Neutrophil (primary cell): ENCODE measurements around the gene TMUB1.

Source experiments
- H3K27ac ChIP-seq: fragments of 200-600 bp; sonication (generic); 2 replicates; pipeline ENCODE4 v1.5.1; 2016; ENCODE audit warnings: mild to moderate bottlenecking, moderate library complexity
- H3K27me3 ChIP-seq: fragments of 200-600 bp; sonication (generic); 2 replicates; pipeline ENCODE4 v1.6.0; 2016; ENCODE audit warnings: mild to moderate bottlenecking
- H3K36me3 ChIP-seq: fragments of 200-600 bp; sonication (generic); 2 replicates; pipeline ENCODE4 v1.5.1; 2017
- H3K4me1 ChIP-seq, 2 experiments: fragments of 200-600 bp in 1 of 2; sonication (generic) in 1 of 2; 1 replicate in 1 of 2; 2 replicates in 1 of 2; pipeline versions ENCODE4 v1.5.1 to v1.6.1; 2013 to 2016; ENCODE audit warnings: low read depth in 1 of 2, low read length in 1 of 2, mild to moderate bottlenecking in 1 of 2, moderate library complexity in 1 of 2; ENCODE audit not compliant: control insufficient read depth in 1 of 2, insufficient read depth in 1 of 2
- H3K4me3 ChIP-seq, 2 experiments: fragments of 200-600 bp in 1 of 2; sonication (generic) in 1 of 2; 1 replicate in 1 of 2; 2 replicates in 1 of 2; pipeline ENCODE4 v1.5.1; 2013 to 2016; ENCODE audit warnings: low read depth in 1 of 2, low read length in 1 of 2, mild to moderate bottlenecking in 1 of 2, moderate library complexity in 1 of 2
- H3K9me3 ChIP-seq: fragments of 200-600 bp; sonication (generic); 2 replicates; pipeline ENCODE4 v1.5.1; 2016
- TF ChIP-seq, protein P1 (sequence below): fragments of 200-600 bp; sonication (generic); IDR thresholded peaks from 2 replicates; pipeline ENCODE4 v1.5.1; 2016; ENCODE audit warnings: antibody characterized with exemption

TMUB1 gene

DNA sequence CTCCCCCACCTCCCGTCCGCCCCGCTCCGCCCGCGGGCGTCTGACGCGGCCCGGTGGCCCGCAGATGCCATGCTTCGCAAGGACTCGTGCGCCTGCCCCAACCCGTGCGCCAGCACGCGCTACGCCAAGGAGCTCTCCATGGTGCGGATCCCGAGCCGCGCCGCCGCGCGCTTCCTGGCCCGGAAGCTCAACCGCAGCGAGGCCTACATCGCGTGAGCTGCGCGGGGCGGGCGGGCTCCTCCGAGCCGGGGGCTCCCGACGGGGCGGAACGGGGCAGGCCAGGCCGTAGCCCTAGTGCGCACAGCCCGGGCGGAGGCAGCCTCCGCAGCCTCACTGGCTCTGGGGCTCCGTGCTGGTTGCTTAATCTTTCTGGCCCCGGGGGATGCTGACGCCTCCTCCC, 32.2 kb downstream of the TMUB1 start:
- Histone ChIP-seq H3K4me3 (no peak overlapping the region), H3K4me1 (peaks cover 15 to 20% of the 10 kb centered on the region in 2 experiments), H3K9me3 (no peaks in the 10 kb centered on the region), H3K36me3 (peaks cover under 1% of the 10 kb centered on the region), H3K27me3 (peaks cover 32% of the 10 kb centered on the region), H3K27ac (no peak overlapping the region)
- TF ChIP-seq, protein P1, sequence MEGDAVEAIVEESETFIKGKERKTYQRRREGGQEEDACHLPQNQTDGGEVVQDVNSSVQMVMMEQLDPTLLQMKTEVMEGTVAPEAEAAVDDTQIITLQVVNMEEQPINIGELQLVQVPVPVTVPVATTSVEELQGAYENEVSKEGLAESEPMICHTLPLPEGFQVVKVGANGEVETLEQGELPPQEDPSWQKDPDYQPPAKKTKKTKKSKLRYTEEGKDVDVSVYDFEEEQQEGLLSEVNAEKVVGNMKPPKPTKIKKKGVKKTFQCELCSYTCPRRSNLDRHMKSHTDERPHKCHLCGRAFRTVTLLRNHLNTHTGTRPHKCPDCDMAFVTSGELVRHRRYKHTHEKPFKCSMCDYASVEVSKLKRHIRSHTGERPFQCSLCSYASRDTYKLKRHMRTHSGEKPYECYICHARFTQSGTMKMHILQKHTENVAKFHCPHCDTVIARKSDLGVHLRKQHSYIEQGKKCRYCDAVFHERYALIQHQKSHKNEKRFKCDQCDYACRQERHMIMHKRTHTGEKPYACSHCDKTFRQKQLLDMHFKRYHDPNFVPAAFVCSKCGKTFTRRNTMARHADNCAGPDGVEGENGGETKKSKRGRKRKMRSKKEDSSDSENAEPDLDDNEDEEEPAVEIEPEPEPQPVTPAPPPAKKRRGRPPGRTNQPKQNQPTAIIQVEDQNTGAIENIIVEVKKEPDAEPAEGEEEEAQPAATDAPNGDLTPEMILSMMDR: no peak

DNA sequence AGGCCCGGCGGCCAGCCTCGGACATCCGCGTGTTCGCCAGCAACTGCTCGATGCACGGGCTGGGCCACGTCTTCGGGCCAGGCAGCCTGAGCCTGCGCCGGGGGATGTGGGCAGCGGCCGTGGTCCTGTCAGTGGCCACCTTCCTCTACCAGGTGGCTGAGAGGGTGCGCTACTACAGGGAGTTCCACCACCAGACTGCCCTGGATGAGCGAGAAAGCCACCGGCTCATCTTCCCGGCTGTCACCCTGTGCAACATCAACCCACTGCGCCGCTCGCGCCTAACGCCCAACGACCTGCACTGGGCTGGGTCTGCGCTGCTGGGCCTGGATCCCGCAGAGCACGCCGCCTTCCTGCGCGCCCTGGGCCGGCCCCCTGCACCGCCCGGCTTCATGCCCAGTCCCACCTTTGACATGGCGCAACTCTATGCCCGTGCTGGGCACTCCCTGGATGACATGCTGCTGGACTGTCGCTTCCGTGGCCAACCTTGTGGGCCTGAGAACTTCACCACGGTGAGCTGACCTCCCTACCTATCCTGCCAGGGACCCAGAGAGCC, 34.3 kb downstream of the TMUB1 start:
- Histone ChIP-seq H3K4me1 (peaks cover 15 to 20% of the 10 kb centered on the region in 2 experiments), H3K27ac (no peak overlapping the region), H3K9me3 (no peaks in the 10 kb centered on the region), H3K36me3 (peaks cover 13% of the 10 kb centered on the region), H3K4me3 (no peak overlapping the region), H3K27me3 (peaks cover 32% of the 10 kb centered on the region)
- TF ChIP-seq, protein P1: no peak

DNA sequence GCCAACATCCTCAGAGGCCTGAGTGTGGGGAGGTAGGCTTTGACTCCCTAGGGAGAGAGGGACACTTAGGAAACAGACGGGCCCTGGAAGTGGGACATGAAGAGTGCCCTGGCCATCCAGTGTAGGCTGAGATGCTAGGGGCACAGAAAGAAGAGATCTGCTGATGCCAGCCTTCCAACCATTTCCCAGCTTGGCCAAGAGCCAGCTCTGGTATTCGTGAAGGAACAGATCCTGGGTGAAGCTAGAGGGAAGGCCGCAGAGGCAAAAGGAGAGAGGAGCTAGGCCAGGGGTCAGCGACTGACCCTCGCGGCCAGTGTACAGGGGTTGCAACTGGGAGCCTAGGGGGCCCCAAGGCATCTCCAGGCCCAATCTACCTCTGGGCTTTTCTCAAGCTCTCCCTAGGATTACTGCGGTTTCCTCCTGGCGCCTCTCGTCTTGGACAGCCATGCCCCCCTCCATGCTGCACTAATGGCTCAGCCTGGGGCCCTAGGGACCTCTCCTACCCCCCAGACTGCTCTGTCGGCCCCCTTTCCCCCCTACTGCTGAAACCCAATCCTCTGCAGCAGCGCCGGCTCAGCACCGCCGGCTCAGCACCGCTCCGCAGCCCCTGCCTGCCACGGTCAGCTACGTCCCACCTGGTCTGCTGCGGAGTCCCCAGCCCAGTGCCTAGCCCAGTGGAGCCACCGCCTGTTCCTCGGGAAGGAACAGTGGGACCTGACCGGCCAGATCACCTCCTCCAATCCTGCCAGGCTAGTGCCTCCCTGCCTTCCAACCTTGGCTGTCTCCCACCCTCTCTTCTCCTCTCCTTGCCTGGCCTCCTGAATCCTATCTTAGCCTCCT, 35.1 kb downstream of the TMUB1 start, which contains the start of gene ASIC3:
TSS of gene ASIC3 (plus strand) at position 556 of the 840 bp plus-strand sequence. CDS start 355 bp downstream, outside the sequence.
- peaks cover 32% of the 10 kb centered on the region for H3K27me3 ChIP-seq
- TF ChIP-seq, protein P1: no peak
- H3K36me3 ChIP-seq: peaks cover 13% of the 10 kb centered on the region
- H3K27ac ChIP-seq: no peak within 1 kb of the TSS
- no peak within 1 kb of the TSS for H3K4me3 ChIP-seq
- no peaks in the 10 kb centered on the region for H3K9me3 ChIP-seq
- H3K4me1 ChIP-seq: peaks cover 9 to 12% of the 10 kb centered on the region in 2 experiments

DNA sequence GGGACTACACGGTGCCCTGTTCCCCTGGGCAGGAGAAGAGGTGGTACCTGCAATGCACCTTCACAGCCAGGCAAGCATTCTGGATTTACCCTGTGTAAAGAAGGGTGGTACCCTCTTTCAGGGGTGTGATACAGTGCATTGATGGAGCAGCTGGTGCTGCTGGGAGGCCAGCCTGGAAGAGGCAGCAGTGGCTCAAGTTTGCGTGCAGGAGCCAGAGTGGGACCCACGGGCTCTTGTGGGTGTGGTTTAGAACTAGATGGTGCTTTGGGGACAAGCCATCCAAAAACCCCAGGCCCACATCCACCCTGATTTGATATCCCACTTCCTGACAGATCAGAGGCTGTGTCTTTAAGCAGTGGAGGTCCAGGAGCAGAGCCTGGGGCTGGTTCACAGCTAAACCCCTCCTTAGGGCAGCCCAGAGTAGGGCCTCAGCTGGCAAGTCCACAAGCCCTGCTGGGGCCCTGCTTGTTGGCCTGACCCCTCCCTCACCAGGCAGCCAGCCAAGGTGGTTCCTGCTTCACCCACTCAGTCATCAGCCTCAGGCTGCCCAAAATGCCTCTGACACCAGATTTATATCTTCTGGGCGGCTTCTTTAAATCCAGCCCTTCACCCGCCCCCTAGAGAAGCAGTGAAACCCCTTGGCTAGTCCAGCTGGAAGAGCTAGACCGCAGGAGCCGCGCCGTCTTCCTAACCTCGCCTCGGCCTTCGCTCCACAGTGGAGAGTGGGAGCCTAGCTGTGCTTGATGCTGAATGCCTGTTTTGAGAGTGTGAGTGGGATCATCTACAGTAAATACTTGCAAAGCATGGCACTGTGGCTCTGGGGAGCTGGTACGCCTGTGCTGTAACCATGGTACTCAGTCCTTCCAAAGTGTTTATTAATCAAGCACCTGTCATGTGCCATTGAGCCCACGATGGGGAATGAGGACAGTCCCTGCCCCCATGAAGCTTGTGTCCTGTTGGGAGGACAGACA, 36.4 kb downstream of the TMUB1 start:
- H3K9me3 ChIP-seq: no peaks in the 10 kb centered on the region
- TF ChIP-seq, protein P1: no peak
- peaks cover 32% of the 10 kb centered on the region for H3K27me3 ChIP-seq
- H3K4me1 ChIP-seq: peaks cover 5 to 6% of the 10 kb centered on the region in 2 experiments
- H3K4me3 ChIP-seq: no peak overlapping the region
- no peak overlapping the region for H3K27ac ChIP-seq
- peaks cover 18% of the 10 kb centered on the region for H3K36me3 ChIP-seq

DNA sequence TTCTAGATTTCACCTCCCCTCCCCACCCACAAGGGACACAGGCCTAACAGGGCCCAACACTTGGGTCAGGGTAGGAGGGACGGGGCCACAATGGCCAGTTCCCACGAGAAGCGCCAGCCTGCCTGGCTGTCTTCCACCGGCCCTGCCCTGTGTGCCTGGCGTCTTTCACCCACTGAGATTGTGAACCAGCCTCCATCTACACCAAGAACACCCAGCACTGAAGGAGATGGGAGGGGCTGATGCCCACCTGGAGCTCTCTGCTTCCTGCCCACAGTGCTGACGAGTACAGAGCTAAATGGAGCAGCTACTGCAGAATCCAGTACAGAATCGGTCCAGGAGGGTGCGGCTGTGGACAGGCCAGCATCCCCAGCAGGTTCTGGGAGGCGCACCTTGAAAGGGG, 37.3 kb downstream of the TMUB1 start:
- Histone ChIP-seq H3K4me1 (peaks cover 2 to 3% of the 10 kb centered on the region in 2 experiments), H3K27ac (no peak overlapping the region), H3K9me3 (no peaks in the 10 kb centered on the region), H3K36me3 (peaks cover 18% of the 10 kb centered on the region), H3K27me3 (peaks cover 23% of the 10 kb centered on the region), H3K4me3 (no peak overlapping the region)
- TF ChIP-seq, protein P1: no peak
